Endothelial cell of umbilical vein (primary cell): Measurements from ENCODE around the gene NUDT3. TPM values are rescaled to one million over a fixed set of nuclear protein-coding genes. Genes with fewer than 3 reads are reported as not detected.

Experiments
- BruUV-seq: library from RNA; stranded (reverse); fragments of 400-500 nt; replicated peaks from 2 replicates; lab custom pipeline; 2021; lab: Mats Ljungman, UMichigan
- CTCF ChIA-PET: fragments of 300-600, 350-600 bp; sonication (Branson Sonifier 250); formaldehyde crosslinking; loops from one replicate; lab custom pipeline; 2021; ENCODE audit warnings: antibody characterized with exemption, inconsistent platforms; lab: Charles Lee
- POLR2A ChIA-PET: fragments of 300-600, 350-600 bp; sonication (Branson Sonifier 250); formaldehyde crosslinking; loops from one replicate; lab custom pipeline; 2021; ENCODE audit warnings: antibody characterized with exemption, inconsistent platforms; lab: Charles Lee
- DNase-seq: peaks from one replicate; pipeline ENCODE4 v3.0.0-alpha.2; 2011; ENCODE audit warnings: low read depth, low spot score
- FAIRE-seq: peaks from 2 replicates; lab custom pipeline; 2011; peaks lifted over from hg19 to GRCh38; lab: Jason Lieb, UNC
- H2AFZ ChIP-seq: 2 replicates; pipeline ENCODE4 v1.6.0; 2012; ENCODE audit warnings: low read depth, low read length, control low read depth, inconsistent platforms
- H3K27ac ChIP-seq: 2 replicates; pipeline ENCODE4 v1.5.1; 2011; ENCODE audit warnings: low read depth, mild to moderate bottlenecking, control low read depth, low read length, moderate library complexity; ENCODE audit not compliant: insufficient read depth
- H3K27me3 ChIP-seq, 2 experiments: 2 replicates each; pipeline versions ENCODE4 v1.6.0 to v1.6.1; 2011; ENCODE audit warnings: low read length in 2 of 2, mixed read lengths in 1 of 2; ENCODE audit not compliant: control insufficient read depth in 2 of 2, insufficient read depth in 2 of 2
- H3K36me3 ChIP-seq, 2 experiments: 2 replicates in 1 of 2; 3 replicates in 1 of 2; pipeline ENCODE4 v1.5.1; 2011; ENCODE audit warnings: low read length in 2 of 2, mild to moderate bottlenecking in 1 of 2, moderate library complexity in 1 of 2; ENCODE audit not compliant: control insufficient read depth in 2 of 2, insufficient read depth in 2 of 2; ENCODE audit errors: extremely low read depth in 1 of 2
- H3K4me1 ChIP-seq: 3 replicates; pipeline ENCODE4 v1.5.1; 2011; ENCODE audit warnings: mild to moderate bottlenecking, low read length; ENCODE audit not compliant: control insufficient read depth, insufficient read depth; ENCODE audit errors: extremely low read depth
- H3K4me2 ChIP-seq: 2 replicates; pipeline ENCODE4 v1.6.1; 2011; ENCODE audit warnings: low read length, control low read depth, mixed read lengths; ENCODE audit not compliant: insufficient read depth
- H3K4me3 ChIP-seq, 3 experiments: fragments of 200-600 bp in 1 of 3; sonication (generic), shearing (Covaris generic) in 1 of 3; replicated peaks in 1 of 3; 2 replicates each; pipeline ENCODE4 v1.5.1; 2011 to 2016; ENCODE audit warnings: control low read depth in 3 of 3, low read length in 3 of 3, mild to moderate bottlenecking in 2 of 3, inconsistent platforms in 1 of 3, low read depth in 1 of 3, moderate library complexity in 1 of 3; ENCODE audit not compliant: insufficient read depth in 1 of 3
- H3K79me2 ChIP-seq: 2 replicates; pipeline ENCODE4 v1.6.0; 2012; ENCODE audit warnings: low read length, inconsistent platforms; ENCODE audit not compliant: control insufficient read depth, insufficient read depth
- H3K9ac ChIP-seq: replicated peaks from 2 replicates; pipeline ENCODE3; 2011; ENCODE audit warnings: low read length, control low read depth; ENCODE audit not compliant: insufficient read depth; ENCODE audit errors: extremely low read depth
- H3K9me1 ChIP-seq: replicated peaks from 3 replicates; pipeline ENCODE4 v1.6.0; 2011; ENCODE audit warnings: mild to moderate bottlenecking, low read length; ENCODE audit not compliant: control insufficient read depth, insufficient read depth; ENCODE audit errors: extremely low read depth
- H3K9me3 ChIP-seq: replicated peaks from 2 replicates; pipeline ENCODE4 v1.5.1; 2012; ENCODE audit warnings: low read length, inconsistent platforms; ENCODE audit not compliant: control insufficient read depth, insufficient read depth
- H4K20me1 ChIP-seq: replicated peaks from 2 replicates; pipeline ENCODE3; 2011; ENCODE audit warnings: mild to moderate bottlenecking, low read length; ENCODE audit not compliant: control insufficient read depth, insufficient read depth; ENCODE audit errors: extremely low read depth
- EZH2 ChIP-seq: IDR thresholded peaks from 2 replicates; pipeline ENCODE4 v1.6.1; 2012; ENCODE audit warnings: borderline replicate concordance, low read depth, mild to moderate bottlenecking, moderate library complexity, low read length, inconsistent platforms; ENCODE audit not compliant: severe bottlenecking
- FOS ChIP-seq: IDR thresholded peaks from 2 replicates; pipeline ENCODE4 v1.6.1; 2011; ENCODE audit warnings: mild to moderate bottlenecking, low read length, moderate library complexity, borderline replicate concordance; ENCODE audit not compliant: insufficient read depth
- JUN ChIP-seq: IDR thresholded peaks from 2 replicates; pipeline ENCODE4 v1.6.1; 2011; ENCODE audit warnings: borderline replicate concordance, low read depth; ENCODE audit not compliant: insufficient read length, insufficient read depth
- MYC ChIP-seq: IDR thresholded peaks from one replicate; pipeline ENCODE4 v1.6.1; 2011; ENCODE audit warnings: mild to moderate bottlenecking, low read depth, low read length
- POLR2A ChIP-seq: IDR thresholded peaks from 2 replicates; pipeline ENCODE4 v1.6.1; 2012; ENCODE audit warnings: low read depth, mild to moderate bottlenecking, control low read depth, low read length
- dilution Hi-C: fragments of 300-500 bp; cut with MboI; formaldehyde crosslinking; loops from one replicate; pipeline ENCODE4 v1.15.0; 2019; ENCODE audit warnings: low sequenced_read_pairs; ENCODE audit not compliant: extremely low pct_ligation_motif_present
- intact Hi-C: fragments of 100-400 bp; cut with micrococcal nuclease; formaldehyde crosslinking; loops from one replicate; pipeline ENCODE4 v1.10.0; 2022
- polyA plus RNA-seq, 4 experiments: library from polyadenylated mRNA; depleted of rRNA in 3 of 4; stranded (reverse) in 3 of 4; unstranded in 1 of 4; fragments of >200 nt; gene quantifications; 2 replicates each; pipeline versions ENCODE4 v1.2.1 to v1.2.3, GENCODE V29; 2011 to 2012; ENCODE audit warnings: missing spikeins in 1 of 4
- total RNA-seq: library from RNA; stranded (reverse); gene quantifications from 2 replicates; pipeline ENCODE4 v1.2.3, GENCODE V29; 2021
- TF ChIP-seq, protein P1 (sequence below), 2 donors: IDR thresholded peaks; 1 replicate in 1 of 2; 2 replicates in 1 of 2; pipeline ENCODE4 v1.5.1; 2011; ENCODE audit warnings: low read length in 2 of 2, mild to moderate bottlenecking in 2 of 2, moderate library complexity in 2 of 2, control low read depth in 1 of 2, inconsistent platforms in 1 of 2, low read depth in 1 of 2; ENCODE audit not compliant: insufficient read depth in 1 of 2; ENCODE audit errors: extremely low read depth in 1 of 2
- TF ChIP-seq, protein P2 (sequence below): IDR thresholded peaks from 2 replicates; pipeline ENCODE4 v1.6.1; 2011; ENCODE audit not compliant: insufficient read depth, insufficient read length

Gene NUDT3
- total and polyA plus RNA-seq, 2 donors (not counting 3 experiments of a cell fraction or from before 2014, with no cell fraction given) = 11.9 to 30.9 TPM

DNA sequence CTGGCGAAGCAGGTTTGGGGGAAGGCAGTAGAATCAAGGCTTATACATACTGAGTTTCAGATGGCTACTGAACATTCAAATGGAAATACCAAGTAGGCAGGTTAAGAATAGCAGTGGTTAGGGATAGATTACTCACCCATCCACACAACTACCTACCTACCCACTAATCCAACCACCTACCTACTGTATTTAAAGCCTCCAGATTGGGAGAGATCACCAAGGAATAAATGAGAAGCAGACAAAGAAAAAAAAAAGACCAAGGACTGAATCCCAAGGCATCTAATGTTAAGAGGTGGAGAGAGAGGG, 75.3 kb downstream of the NUDT3 start:
- Histone ChIP-seq H3K9me3 (no peaks in the 10 kb centered on the region), H3K79me2 (peaks cover 39% of the 10 kb centered on the region), H2AFZ (no peak overlapping the region), H3K4me1 (peaks cover 7% of the 10 kb centered on the region), H4K20me1 (no peaks in the 10 kb centered on the region), H3K27ac (no peak overlapping the region), H3K4me2 (no peak overlapping the region), H3K36me3 (no peaks in the 10 kb centered on the region), H3K4me3 (no peak overlapping the region), H3K9ac (no peak overlapping the region), H3K9me1 (no peaks in the 10 kb centered on the region), H3K27me3 (no peaks in the 10 kb centered on the region)
- FAIRE-seq (no peak), DNase-seq (no peak)
- dilution Hi-C loops = no loop called here
- CTCF ChIA-PET = interaction anchor here (1.0 to 1.2 kb wide), 2 partner anchors 11 to 76 kb away, joined by 3 to 4 read pairs; partner anchors contain the start of gene NUDT3
- TF ChIP-seq, protein P1, sequence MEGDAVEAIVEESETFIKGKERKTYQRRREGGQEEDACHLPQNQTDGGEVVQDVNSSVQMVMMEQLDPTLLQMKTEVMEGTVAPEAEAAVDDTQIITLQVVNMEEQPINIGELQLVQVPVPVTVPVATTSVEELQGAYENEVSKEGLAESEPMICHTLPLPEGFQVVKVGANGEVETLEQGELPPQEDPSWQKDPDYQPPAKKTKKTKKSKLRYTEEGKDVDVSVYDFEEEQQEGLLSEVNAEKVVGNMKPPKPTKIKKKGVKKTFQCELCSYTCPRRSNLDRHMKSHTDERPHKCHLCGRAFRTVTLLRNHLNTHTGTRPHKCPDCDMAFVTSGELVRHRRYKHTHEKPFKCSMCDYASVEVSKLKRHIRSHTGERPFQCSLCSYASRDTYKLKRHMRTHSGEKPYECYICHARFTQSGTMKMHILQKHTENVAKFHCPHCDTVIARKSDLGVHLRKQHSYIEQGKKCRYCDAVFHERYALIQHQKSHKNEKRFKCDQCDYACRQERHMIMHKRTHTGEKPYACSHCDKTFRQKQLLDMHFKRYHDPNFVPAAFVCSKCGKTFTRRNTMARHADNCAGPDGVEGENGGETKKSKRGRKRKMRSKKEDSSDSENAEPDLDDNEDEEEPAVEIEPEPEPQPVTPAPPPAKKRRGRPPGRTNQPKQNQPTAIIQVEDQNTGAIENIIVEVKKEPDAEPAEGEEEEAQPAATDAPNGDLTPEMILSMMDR (IDR thresholded peaks at IDR 0.05; ENCODE audit: extremely low read depth in 1 of 2, insufficient read depth in 1 of 2, low read depth in 1 of 2, low read length in 2 of 2) = no peak
- TF ChIP-seq JUN (no peak), EZH2 (no peak), MYC (no peak), POLR2A (no peak), FOS (no peak)
- TF ChIP-seq, protein P2, sequence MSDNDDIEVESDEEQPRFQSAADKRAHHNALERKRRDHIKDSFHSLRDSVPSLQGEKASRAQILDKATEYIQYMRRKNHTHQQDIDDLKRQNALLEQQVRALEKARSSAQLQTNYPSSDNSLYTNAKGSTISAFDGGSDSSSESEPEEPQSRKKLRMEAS = no peak
- POLR2A ChIA-PET = no interaction called here
- no TSS peak for BruUV-seq
- intact Hi-C loops = no loop called here
